Psoas muscle (tissue), 8 donors: ENCODE data around the gene RAD51AP2. TPM values are rescaled to one million over a fixed set of nuclear protein-coding genes. Genes with fewer than 3 reads are reported as not detected.
A peak's percentile ranks its signal among the peaks of the same experiment; 100 is the strongest.

ENCODE experiments used
- ATAC-seq, 4 donors: fragments of 200-7000 bp; cut with Tn5 transposase; one replicate each; pipeline ENCODE4 v1.9.1; 2020; ENCODE audit warnings: moderate library complexity in 3 of 4, mild to moderate bottlenecking in 2 of 4
- DNase-seq, 2 donors: peaks; one replicate each; pipeline ENCODE4 v3.0.0-alpha.2; 2020
- H3K27ac ChIP-seq: fragments of 200-600 bp; one replicate; pipeline ENCODE4 v1.8.0; 2022
- H3K27me3 ChIP-seq, 3 donors: fragments of 200-600 bp in 1 of 3; one replicate each; pipeline versions ENCODE4 v1.6.1 to v1.8.0; 2013 to 2022; ENCODE audit warnings: low read length in 2 of 3, mild to moderate bottlenecking in 2 of 3, moderate library complexity in 1 of 3; ENCODE audit not compliant: insufficient read depth in 3 of 3
- H3K36me3 ChIP-seq, 2 donors: fragments of 200-600 bp in 1 of 2; one replicate each; pipeline versions ENCODE4 v1.6.1 to v1.8.0; 2013 to 2022; ENCODE audit warnings: low read depth in 1 of 2, mild to moderate bottlenecking in 1 of 2, moderate library complexity in 1 of 2; ENCODE audit not compliant: insufficient read depth in 1 of 2
- H3K4me1 ChIP-seq: fragments of 200-600 bp; one replicate; pipeline ENCODE4 v1.8.0; 2022
- H3K4me3 ChIP-seq: fragments of 200-600 bp; one replicate; pipeline ENCODE4 v1.8.0; 2022; ENCODE audit warnings: mild to moderate bottlenecking
- H3K9me3 ChIP-seq: fragments of 200-600 bp; one replicate; pipeline ENCODE4 v1.8.0; 2022
- WGBS, 3 donors: extraction: QIAGEN DNeasy Blood & Tissue Kit; methylation state at CpG; one replicate each; pipeline versions ENCODE4 v1.1.6 to v1.1.7; 2013; 5-methylcytosine and 5-hydroxymethylcytosine counted together
- intact Hi-C, 2 donors: fragments of 100-400 bp; cut with DNase I; formaldehyde crosslinking; loops; one replicate each; pipeline versions ENCODE4 v1.11.0 to v1.14.2; 2022
- polyA plus RNA-seq, 3 donors: library from polyadenylated mRNA; stranded (reverse); fragments of 200-250 nt; gene quantifications; one replicate each; pipeline ENCODE4 v1.2.3, GENCODE V29; 2013
- total RNA-seq, 4 donors: library from RNA; stranded (reverse); fragmentation: NEBNext Ultra II Directional in 2 of 4; extraction: Animal tissue kit (Norgen Biotek cat#: 25700) in 2 of 4; gene quantifications; one replicate each; pipeline versions ENCODE4 v1.2.1 to v1.2.4, GENCODE V29; 2021 to 2023
- TF ChIP-seq, protein P1 (sequence below): fragments of 200-600 bp; IDR thresholded peaks from one replicate; pipeline ENCODE4 v1.8.0; 2022; ENCODE audit warnings: antibody characterized with exemption
- donor health status: healthy with polysubstance abuse.
- donor health status: DM: no; HTN: no; CAD: no; lungs with moderate emphysema.
- donor health status: Bipolar disorder and iron deficiency.
- donor health status: healthy.
- donor health status: DM: yes; HTN: yes; CAD: no.
- donor health status: DM: no; HTN: no; CAD: no.
- donor health status: DM: no; HTN: no; CAD: no.
- donor health status: DM: yes; HTN: yes; CAD: no.

The RAD51AP2 gene
- total and polyA plus RNA-seq, 7 donors = 0.01 to 0.06 TPM; not detected in 5

DNA sequence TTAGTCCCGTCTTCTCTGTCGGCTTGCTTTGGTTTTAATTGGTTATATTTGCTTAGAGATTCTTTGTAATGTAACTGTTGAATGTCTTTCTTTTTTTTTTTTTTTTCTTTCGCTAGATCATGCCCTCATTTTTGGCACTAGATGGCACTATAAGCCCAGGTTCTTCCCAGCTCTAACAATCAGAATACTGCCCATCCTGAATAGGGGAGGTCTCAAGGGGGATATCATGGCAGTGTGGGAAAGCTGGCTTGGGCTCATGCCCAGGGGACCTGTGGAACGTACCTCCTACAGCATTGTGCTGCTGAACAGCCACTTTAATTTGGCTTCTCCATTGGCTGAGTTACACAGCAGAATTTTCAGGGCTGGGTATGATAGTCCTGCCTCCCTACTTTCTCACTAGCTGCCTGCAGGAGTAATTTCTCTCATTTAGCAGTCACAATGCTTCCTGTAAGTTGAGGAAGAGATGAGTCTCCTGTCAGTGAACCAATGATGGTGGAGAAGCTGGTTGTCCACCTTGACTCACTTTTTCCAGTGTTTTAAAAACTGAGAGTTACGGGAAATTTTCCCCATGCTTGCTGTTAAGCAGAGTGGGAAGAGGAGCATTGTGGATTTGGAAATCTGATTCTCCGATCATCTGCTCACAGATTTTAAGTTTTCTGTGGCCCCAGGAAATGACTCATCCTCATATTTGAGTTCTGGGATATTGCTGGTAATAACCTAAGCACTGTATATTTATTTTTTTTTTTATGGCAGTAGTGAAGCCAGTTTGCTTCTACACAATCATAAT lies 47.2 kb downstream of the RAD51AP2 start:
- no peak for DNase-seq
- 62 to 79% (median 75%) methylated on average over 6 of the region's 6 CpGs for WGBS, 3 donors
- peak in 3 of 4 donors; percentile 46 to 66 (median 46) for ATAC-seq

DNA sequence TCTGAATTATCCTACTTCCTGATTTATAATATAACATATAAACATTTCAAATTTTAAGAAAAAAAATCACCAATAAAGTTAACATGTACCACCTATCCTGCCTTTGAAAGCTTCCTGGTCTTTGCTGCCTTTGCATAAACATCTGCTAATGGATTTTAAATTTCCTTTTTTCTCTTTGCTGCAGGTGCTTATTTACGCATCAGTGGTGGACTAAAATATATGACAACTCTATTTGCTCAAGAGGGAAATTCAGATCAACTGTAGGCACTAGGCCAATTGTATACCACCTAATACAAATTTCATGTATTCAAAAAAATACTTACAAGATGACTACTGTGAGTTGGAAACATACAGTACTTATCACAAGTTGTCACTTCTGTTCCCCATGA lies 57.2 kb downstream of the RAD51AP2 start:
- 88 to 96% (median 89%) methylated on average over 1 of the region's 1 CpG for WGBS, 3 donors
- TF ChIP-seq, protein P1, sequence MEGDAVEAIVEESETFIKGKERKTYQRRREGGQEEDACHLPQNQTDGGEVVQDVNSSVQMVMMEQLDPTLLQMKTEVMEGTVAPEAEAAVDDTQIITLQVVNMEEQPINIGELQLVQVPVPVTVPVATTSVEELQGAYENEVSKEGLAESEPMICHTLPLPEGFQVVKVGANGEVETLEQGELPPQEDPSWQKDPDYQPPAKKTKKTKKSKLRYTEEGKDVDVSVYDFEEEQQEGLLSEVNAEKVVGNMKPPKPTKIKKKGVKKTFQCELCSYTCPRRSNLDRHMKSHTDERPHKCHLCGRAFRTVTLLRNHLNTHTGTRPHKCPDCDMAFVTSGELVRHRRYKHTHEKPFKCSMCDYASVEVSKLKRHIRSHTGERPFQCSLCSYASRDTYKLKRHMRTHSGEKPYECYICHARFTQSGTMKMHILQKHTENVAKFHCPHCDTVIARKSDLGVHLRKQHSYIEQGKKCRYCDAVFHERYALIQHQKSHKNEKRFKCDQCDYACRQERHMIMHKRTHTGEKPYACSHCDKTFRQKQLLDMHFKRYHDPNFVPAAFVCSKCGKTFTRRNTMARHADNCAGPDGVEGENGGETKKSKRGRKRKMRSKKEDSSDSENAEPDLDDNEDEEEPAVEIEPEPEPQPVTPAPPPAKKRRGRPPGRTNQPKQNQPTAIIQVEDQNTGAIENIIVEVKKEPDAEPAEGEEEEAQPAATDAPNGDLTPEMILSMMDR = no peak
- intact Hi-C loops = no loop called here

More for the DNA sequence above, 47.2 kb downstream of the RAD51AP2 start:
- no peak overlapping the region for H3K27ac ChIP-seq
- H3K27me3 ChIP-seq = no peaks in the 10 kb centered on the region
- H3K4me1 ChIP-seq = no peaks in the 10 kb centered on the region
- TF ChIP-seq, protein P1 = peak; percentile 44
- H3K4me3 ChIP-seq = no peak overlapping the region
- intact Hi-C loops = loop anchor here (2.0 to 10.0 kb wide), 4 partner anchors 101 to 202 kb away; no protein-coding TSS in a partner anchor
- H3K36me3 ChIP-seq = no peaks in the 10 kb centered on the region
- H3K9me3 ChIP-seq = peaks cover 15% of the 10 kb centered on the region

More for the DNA sequence above, 57.2 kb downstream of the RAD51AP2 start:
- H3K9me3 ChIP-seq = no peaks in the 10 kb centered on the region
- H3K27ac ChIP-seq = no peak overlapping the region
- no peak overlapping the region for H3K4me3 ChIP-seq
- ATAC-seq = no peak
- no peaks in the 10 kb centered on the region for H3K4me1 ChIP-seq
- DNase-seq = no peak
- H3K36me3 ChIP-seq = no peaks in the 10 kb centered on the region
- H3K27me3 ChIP-seq = no peaks in the 10 kb centered on the region

Other genes with a start within 250 kb of the RAD51AP2 start
- under 1 TPM in 2 of 4 donors, not detected in 2; 0.12 to 0.27 TPM for gene VSNL1, start 22.3 kb upstream of the RAD51AP2 start, total RNA-seq
- under 1 TPM in 2 of 3 donors, not detected in 1; 0.05 to 0.52 TPM for gene VSNL1, start 22.3 kb upstream of the RAD51AP2 start, polyA plus RNA-seq
- gene SMC6, start 235.4 kb upstream of the RAD51AP2 start, total RNA-seq = 10 to 100 TPM in 1 of 4 donors, 1 to 10 TPM in 3; 6.5 to 10.2 (median 9.4) TPM
- gene SMC6, start 235.4 kb upstream of the RAD51AP2 start, polyA plus RNA-seq = 10 to 100 TPM in 1 of 3 donors, 1 to 10 TPM in 2; 4.8 to 10.5 (median 5.7) TPM
- gene GEN1, start 235.7 kb upstream of the RAD51AP2 start, total RNA-seq = 1 to 10 TPM; 1.3 to 3.0 (median 2.3) TPM
- under 1 TPM; 0.51 to 0.95 (median 0.75) TPM for gene GEN1, start 235.7 kb upstream of the RAD51AP2 start, polyA plus RNA-seq